ENCODE data around the gene NEURL1. TPM values are rescaled to one million over a fixed set of nuclear protein-coding genes. Genes with fewer than 3 reads are reported as not detected.

NEURL1 gene
- total RNA-seq, 2 experiments from 2014 or later, result 0.47 TPM; not detected in 1

DNA sequence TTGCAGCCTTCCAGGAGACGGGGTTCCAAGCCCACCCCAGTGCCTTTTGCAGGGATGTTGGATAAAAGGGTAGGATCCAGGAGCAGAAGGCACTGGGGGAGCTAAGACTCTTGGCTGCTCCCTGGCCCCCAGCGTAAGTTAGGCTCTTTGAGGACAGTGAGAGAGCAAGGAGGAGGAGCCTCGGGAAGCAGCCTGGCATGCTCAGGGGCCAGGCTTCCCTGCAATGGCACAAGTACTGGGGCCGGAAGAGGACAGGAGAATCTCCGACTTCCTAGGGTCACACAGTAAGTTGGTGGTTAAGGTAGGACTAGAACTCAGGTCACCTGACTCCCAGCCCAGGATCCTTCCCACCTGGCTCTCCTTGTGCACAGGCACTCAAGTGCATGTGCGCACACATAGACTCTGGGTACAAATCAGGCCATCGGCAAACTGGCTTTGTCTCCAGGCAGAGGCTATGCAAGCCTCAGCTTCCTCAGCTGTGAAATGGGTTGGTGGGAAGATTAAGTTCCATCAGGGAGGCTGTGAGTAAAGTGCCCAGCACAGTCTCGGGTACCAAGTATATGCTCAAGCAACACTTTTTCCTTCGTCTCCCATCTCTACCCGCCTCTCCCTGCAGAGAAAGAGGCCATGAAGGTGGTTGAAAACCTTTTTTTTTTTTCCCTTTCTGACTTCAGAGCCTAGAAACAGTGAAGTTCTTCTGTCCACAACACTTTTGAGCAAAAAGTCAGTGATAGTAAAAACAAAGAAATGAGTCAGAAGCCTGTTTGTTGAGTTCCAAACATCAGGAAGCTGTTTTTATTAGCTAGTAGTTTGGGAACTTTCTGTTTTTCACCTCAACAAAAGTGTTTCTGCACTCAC, 79.1 kb downstream of the NEURL1 start:
- ChIA-PET POLR2A (no interaction called here), CTCF (ENCODE audit: unreplicated experiment) (no interaction called here)
- H3K4me3 ChIP-seq (ENCODE audit: low read depth, low read length, poor library complexity, severe bottlenecking), result no peak overlapping the region
- no peaks in the 10 kb centered on the region for H3K4me1 ChIP-seq (ENCODE audit: insufficient read depth, low read length, poor library complexity, severe bottlenecking)
- H3K9me2 ChIP-seq (ENCODE audit: insufficient read depth, low read length), result no peaks in the 10 kb centered on the region
- no TSS peak for BruUV-seq (replicated peaks)
- DNase-seq (ENCODE audit: low spot score), result no peak
- no peak overlapping the region for H3K4me2 ChIP-seq (ENCODE audit: low read length)
- H3K36me3 ChIP-seq (ENCODE audit: insufficient read depth, low read length), result no peaks in the 10 kb centered on the region
- no peak overlapping the region for H2AFZ ChIP-seq (ENCODE audit: low read length)
- no peaks in the 10 kb centered on the region for H3K79me2 ChIP-seq (ENCODE audit: insufficient read depth, low read depth, low read length)
- intact Hi-C loops (cut with micrococcal nuclease; ENCODE audit: unreplicated experiment), result no loop called here
- TF ChIP-seq EZH2phosphoT487 (IDR thresholded peaks at IDR 0.05; ENCODE audit: borderline replicate concordance, low read depth, low read length), result no peak
- TF ChIP-seq, protein P1, sequence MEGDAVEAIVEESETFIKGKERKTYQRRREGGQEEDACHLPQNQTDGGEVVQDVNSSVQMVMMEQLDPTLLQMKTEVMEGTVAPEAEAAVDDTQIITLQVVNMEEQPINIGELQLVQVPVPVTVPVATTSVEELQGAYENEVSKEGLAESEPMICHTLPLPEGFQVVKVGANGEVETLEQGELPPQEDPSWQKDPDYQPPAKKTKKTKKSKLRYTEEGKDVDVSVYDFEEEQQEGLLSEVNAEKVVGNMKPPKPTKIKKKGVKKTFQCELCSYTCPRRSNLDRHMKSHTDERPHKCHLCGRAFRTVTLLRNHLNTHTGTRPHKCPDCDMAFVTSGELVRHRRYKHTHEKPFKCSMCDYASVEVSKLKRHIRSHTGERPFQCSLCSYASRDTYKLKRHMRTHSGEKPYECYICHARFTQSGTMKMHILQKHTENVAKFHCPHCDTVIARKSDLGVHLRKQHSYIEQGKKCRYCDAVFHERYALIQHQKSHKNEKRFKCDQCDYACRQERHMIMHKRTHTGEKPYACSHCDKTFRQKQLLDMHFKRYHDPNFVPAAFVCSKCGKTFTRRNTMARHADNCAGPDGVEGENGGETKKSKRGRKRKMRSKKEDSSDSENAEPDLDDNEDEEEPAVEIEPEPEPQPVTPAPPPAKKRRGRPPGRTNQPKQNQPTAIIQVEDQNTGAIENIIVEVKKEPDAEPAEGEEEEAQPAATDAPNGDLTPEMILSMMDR (conservative IDR thresholded peaks at IDR 0.05; ENCODE audit: low read length), result no peak
- H4K20me1 ChIP-seq (ENCODE audit: insufficient read depth, low read length), result no peaks in the 10 kb centered on the region
- no peak overlapping the region for H3K27ac ChIP-seq (ENCODE audit: low read depth, low read length, poor library complexity, severe bottlenecking)
- no peaks in the 10 kb centered on the region for H3K9me3 ChIP-seq (ENCODE audit: low read length)

DNA sequence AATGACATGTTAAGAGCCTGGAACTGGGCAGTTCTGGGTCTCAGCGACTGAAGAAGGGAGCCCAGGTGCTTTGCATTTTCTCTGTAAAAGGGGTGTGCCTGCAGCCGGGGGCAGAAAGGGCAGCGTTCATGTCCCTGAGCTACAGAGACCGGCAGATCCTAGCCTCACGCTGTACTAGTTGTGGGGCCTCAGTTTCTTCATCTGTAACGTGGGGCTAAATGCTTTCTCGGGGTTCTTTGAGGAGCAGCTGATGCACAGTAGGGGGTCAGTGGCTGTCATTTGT, 79.6 kb downstream of the NEURL1 start:
- no peak for DNase-seq (ENCODE audit: low spot score)
- H3K79me2 ChIP-seq (ENCODE audit: insufficient read depth, low read depth, low read length), result no peaks in the 10 kb centered on the region
- no peaks in the 10 kb centered on the region for H3K9me2 ChIP-seq (ENCODE audit: insufficient read depth, low read length)
- BruUV-seq (replicated peaks), result no TSS peak
- TF ChIP-seq, protein P1 (conservative IDR thresholded peaks at IDR 0.05; ENCODE audit: low read length), result no peak
- no peak for TF ChIP-seq EZH2phosphoT487 (IDR thresholded peaks at IDR 0.05; ENCODE audit: borderline replicate concordance, low read depth, low read length)
- no peaks in the 10 kb centered on the region for H4K20me1 ChIP-seq (ENCODE audit: insufficient read depth, low read length)
- H2AFZ ChIP-seq (ENCODE audit: low read length), result no peak overlapping the region
- intact Hi-C loops (cut with micrococcal nuclease; ENCODE audit: unreplicated experiment), result no loop called here
- no peak overlapping the region for H3K4me2 ChIP-seq (ENCODE audit: low read length)
- H3K27ac ChIP-seq (ENCODE audit: low read depth, low read length, poor library complexity, severe bottlenecking), result no peak overlapping the region
- no peaks in the 10 kb centered on the region for H3K4me1 ChIP-seq (ENCODE audit: insufficient read depth, low read length, poor library complexity, severe bottlenecking)
- no peak overlapping the region for H3K4me3 ChIP-seq (ENCODE audit: low read depth, low read length, poor library complexity, severe bottlenecking)
- POLR2A ChIA-PET, result no interaction called here
- no peaks in the 10 kb centered on the region for H3K36me3 ChIP-seq (ENCODE audit: insufficient read depth, low read length)
- CTCF ChIA-PET (ENCODE audit: unreplicated experiment), result no interaction called here
- no peaks in the 10 kb centered on the region for H3K9me3 ChIP-seq (ENCODE audit: low read length)
